Liver (tissue), 3 donors: Measurements from ENCODE around the gene GARIN1A.

Experiments
- EGR1 ChIP-seq, 2 donors: IDR thresholded peaks; 2 replicates each; pipeline ENCODE4 v1.6.1; 2016 to 2018; ENCODE audit warnings: antibody characterized with exemption in 2 of 2, low read depth in 2 of 2
- FOXA2 ChIP-seq: IDR thresholded peaks from 2 replicates; pipeline ENCODE4 v1.6.1; 2016; ENCODE audit warnings: antibody characterized with exemption
- JUND ChIP-seq, 2 donors: IDR thresholded peaks; 2 replicates each; pipeline ENCODE4 v1.6.1; 2016; ENCODE audit warnings: antibody characterized with exemption in 2 of 2
- NR2F2 ChIP-seq: IDR thresholded peaks from 2 replicates; pipeline ENCODE4 v1.6.1; 2016; ENCODE audit warnings: antibody characterized with exemption
- RXRA ChIP-seq, 2 donors: IDR thresholded peaks; 2 replicates each; pipeline ENCODE4 v1.6.1; 2017 to 2018; ENCODE audit warnings: antibody characterized with exemption in 2 of 2, mild to moderate bottlenecking in 1 of 2
- SP1 ChIP-seq: IDR thresholded peaks from 2 replicates; pipeline ENCODE4 v1.6.1; 2018; ENCODE audit warnings: antibody characterized with exemption, mild to moderate bottlenecking
- YY1 ChIP-seq: IDR thresholded peaks from 2 replicates; pipeline ENCODE4 v1.6.1; 2016; ENCODE audit warnings: antibody characterized with exemption, mild to moderate bottlenecking
- TF ChIP-seq, protein P1 (sequence below): fragments of 150-350 bp; IDR thresholded peaks from 2 replicates; pipeline ENCODE4 v1.5.1; 2017; ENCODE audit warnings: improper control_type of control experiment, low read depth, low read length; ENCODE audit not compliant: missing input control
- TF ChIP-seq, protein P2 (sequence below): IDR thresholded peaks from 2 replicates; pipeline ENCODE4 v1.6.1; 2016; ENCODE audit warnings: antibody characterized with exemption, mild to moderate bottlenecking
- TF ChIP-seq, protein P3 (sequence below): IDR thresholded peaks from 2 replicates; pipeline ENCODE4 v1.6.1; 2016; ENCODE audit warnings: antibody characterized with exemption
- donor health status: healthy.
- donor health status: healthy.

DNA sequence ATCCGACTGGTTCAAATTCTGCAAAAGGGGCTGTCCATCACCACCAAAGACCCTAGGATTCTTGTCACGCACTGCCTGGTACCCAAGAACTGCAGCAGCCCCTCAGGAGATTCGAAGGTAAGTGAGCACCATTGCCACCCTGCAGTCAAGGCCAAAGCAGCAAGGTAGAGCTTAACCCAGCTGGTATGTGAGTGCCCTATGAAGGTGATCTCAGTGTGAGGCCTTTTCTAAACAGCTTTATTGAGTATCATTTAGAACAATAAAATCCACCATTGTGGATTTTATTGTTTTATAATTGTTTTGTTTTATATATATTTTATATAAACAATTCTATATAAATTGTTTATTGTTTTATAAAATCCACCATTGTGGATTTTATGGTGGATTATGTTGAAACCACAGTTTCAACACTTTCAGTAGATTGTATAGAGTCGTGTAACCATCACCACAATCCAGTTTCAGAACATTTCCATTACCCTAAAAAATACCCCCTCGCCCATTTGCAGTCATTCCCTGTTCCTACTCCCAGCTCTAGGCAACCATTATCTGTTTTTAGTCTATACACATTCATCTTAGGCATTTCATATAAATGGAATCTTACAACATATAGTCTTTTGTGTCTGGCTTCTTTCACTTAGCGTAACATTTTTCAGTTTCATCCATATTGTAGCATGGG lies 47.0 kb downstream of the GARIN1A start:
- TF ChIP-seq RXRA (IDR thresholded peaks at IDR 0.05) (no peak), JUND (IDR thresholded peaks at IDR 0.05) (no peak), YY1 (no peak), FOXA2 (no peak), NR2F2 (no peak), EGR1 (IDR thresholded peaks at IDR 0.05; ENCODE audit: low read depth in 2 of 2) (no peak), SP1 (no peak)
- TF ChIP-seq, protein P1, sequence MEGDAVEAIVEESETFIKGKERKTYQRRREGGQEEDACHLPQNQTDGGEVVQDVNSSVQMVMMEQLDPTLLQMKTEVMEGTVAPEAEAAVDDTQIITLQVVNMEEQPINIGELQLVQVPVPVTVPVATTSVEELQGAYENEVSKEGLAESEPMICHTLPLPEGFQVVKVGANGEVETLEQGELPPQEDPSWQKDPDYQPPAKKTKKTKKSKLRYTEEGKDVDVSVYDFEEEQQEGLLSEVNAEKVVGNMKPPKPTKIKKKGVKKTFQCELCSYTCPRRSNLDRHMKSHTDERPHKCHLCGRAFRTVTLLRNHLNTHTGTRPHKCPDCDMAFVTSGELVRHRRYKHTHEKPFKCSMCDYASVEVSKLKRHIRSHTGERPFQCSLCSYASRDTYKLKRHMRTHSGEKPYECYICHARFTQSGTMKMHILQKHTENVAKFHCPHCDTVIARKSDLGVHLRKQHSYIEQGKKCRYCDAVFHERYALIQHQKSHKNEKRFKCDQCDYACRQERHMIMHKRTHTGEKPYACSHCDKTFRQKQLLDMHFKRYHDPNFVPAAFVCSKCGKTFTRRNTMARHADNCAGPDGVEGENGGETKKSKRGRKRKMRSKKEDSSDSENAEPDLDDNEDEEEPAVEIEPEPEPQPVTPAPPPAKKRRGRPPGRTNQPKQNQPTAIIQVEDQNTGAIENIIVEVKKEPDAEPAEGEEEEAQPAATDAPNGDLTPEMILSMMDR: no peak
- TF ChIP-seq, protein P2, sequence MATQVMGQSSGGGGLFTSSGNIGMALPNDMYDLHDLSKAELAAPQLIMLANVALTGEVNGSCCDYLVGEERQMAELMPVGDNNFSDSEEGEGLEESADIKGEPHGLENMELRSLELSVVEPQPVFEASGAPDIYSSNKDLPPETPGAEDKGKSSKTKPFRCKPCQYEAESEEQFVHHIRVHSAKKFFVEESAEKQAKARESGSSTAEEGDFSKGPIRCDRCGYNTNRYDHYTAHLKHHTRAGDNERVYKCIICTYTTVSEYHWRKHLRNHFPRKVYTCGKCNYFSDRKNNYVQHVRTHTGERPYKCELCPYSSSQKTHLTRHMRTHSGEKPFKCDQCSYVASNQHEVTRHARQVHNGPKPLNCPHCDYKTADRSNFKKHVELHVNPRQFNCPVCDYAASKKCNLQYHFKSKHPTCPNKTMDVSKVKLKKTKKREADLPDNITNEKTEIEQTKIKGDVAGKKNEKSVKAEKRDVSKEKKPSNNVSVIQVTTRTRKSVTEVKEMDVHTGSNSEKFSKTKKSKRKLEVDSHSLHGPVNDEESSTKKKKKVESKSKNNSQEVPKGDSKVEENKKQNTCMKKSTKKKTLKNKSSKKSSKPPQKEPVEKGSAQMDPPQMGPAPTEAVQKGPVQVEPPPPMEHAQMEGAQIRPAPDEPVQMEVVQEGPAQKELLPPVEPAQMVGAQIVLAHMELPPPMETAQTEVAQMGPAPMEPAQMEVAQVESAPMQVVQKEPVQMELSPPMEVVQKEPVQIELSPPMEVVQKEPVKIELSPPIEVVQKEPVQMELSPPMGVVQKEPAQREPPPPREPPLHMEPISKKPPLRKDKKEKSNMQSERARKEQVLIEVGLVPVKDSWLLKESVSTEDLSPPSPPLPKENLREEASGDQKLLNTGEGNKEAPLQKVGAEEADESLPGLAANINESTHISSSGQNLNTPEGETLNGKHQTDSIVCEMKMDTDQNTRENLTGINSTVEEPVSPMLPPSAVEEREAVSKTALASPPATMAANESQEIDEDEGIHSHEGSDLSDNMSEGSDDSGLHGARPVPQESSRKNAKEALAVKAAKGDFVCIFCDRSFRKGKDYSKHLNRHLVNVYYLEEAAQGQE: no peak
- TF ChIP-seq, protein P3, sequence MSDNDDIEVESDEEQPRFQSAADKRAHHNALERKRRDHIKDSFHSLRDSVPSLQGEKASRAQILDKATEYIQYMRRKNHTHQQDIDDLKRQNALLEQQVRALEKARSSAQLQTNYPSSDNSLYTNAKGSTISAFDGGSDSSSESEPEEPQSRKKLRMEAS: no peak
